GM12878 (cell line): Measurements from ENCODE around the gene YBX2.

Experiments used
- EP300 ChIP-seq, 2 experiments: fragments of 150-350 bp in 1 of 2; IDR thresholded peaks; 2 replicates each; pipeline ENCODE4 v1.6.1; 2011 to 2012; ENCODE audit warnings: low read depth in 2 of 2, low read length in 2 of 2, borderline replicate concordance in 1 of 2, improper control_type of control experiment in 1 of 2, inconsistent platforms in 1 of 2; ENCODE audit not compliant: control insufficient read depth in 1 of 2
- HCFC1 ChIP-seq: fragments of 150-350 bp; IDR thresholded peaks from 2 replicates; pipeline ENCODE4 v1.6.1; 2014; ENCODE audit warnings: low read length
- PML ChIP-seq: IDR thresholded peaks from 2 replicates; pipeline ENCODE4 v1.6.1; 2012; ENCODE audit warnings: low read length, inconsistent platforms
- POLR2A ChIP-seq: IDR thresholded peaks from 2 replicates; pipeline ENCODE4 v1.6.1; 2011; ENCODE audit warnings: low read depth, mild to moderate bottlenecking, low read length
- RAD21 ChIP-seq: IDR thresholded peaks from 2 replicates; pipeline ENCODE4 v1.6.1; 2011; ENCODE audit warnings: mild to moderate bottlenecking, low read depth, low read length, moderate library complexity; ENCODE audit not compliant: insufficient read depth
- RCOR1 ChIP-seq: conservative IDR thresholded peaks from 2 replicates; pipeline ENCODE4 v1.6.1; 2012; ENCODE audit warnings: low read depth, low read length, improper control_type of control experiment
- ZNF24 ChIP-seq: fragments of 450-650 bp; IDR thresholded peaks from 2 replicates; pipeline ENCODE4 v1.6.1; 2017; ENCODE audit warnings: antibody characterized with exemption, mild to moderate bottlenecking
- TF ChIP-seq, protein P1 (sequence below), 3 experiments: IDR thresholded peaks in 2 of 3; conservative IDR thresholded peaks in 1 of 3; 2 replicates each; pipeline ENCODE4 v1.5.1; 2011; ENCODE audit warnings: low read depth in 3 of 3, low read length in 3 of 3, mild to moderate bottlenecking in 3 of 3, control low read depth in 2 of 3, moderate library complexity in 2 of 3, inconsistent platforms in 1 of 3, mixed read lengths in 1 of 3; ENCODE audit not compliant: control insufficient read depth in 2 of 3, insufficient read depth in 1 of 3; ENCODE audit errors: extremely low read depth in 1 of 3

DNA sequence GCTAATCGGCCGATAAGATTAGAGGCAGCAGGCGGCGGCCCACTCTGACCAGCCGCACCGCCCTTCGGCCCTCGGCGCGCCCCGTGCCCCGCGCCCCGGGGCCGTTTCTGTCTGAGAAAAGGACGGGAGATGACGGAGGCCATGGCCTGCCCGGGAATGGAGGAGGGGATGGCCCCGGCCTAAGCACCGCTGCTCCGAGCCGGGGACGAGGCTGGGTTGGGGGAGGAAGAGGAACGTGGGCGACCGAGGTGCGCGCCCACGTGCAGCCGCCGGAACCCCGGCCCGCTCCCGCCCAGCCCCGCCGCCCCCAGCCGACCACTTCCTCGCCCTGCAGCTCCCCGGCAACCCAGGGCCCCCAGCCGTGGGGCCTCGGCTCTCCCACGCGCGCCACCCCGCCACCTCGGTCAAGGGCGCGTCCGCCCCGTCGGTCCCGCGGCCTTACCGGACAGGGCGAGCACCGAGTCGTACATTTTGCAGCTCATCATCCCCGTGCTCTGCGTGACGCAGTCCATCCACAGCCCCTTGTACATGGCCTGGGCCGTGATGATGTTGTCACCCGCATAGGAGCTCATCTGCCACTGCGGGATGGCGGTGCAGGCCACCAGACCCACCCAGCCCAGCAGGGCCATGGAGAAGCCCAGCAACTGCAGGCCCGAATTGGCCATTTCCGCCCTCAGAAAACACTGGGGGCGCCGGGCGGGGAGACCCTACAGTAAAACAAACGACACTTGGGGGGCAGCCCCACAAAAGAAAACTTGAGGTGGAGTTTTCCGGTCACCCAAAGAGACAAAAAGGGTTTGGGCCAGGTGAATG, 32.9 kb downstream of the YBX2 start:
- TF ChIP-seq, protein P1, sequence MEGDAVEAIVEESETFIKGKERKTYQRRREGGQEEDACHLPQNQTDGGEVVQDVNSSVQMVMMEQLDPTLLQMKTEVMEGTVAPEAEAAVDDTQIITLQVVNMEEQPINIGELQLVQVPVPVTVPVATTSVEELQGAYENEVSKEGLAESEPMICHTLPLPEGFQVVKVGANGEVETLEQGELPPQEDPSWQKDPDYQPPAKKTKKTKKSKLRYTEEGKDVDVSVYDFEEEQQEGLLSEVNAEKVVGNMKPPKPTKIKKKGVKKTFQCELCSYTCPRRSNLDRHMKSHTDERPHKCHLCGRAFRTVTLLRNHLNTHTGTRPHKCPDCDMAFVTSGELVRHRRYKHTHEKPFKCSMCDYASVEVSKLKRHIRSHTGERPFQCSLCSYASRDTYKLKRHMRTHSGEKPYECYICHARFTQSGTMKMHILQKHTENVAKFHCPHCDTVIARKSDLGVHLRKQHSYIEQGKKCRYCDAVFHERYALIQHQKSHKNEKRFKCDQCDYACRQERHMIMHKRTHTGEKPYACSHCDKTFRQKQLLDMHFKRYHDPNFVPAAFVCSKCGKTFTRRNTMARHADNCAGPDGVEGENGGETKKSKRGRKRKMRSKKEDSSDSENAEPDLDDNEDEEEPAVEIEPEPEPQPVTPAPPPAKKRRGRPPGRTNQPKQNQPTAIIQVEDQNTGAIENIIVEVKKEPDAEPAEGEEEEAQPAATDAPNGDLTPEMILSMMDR (IDR thresholded peaks at IDR 0.05 in 2 of 3, conservative IDR thresholded peaks at IDR 0.05 in 1 of 3; ENCODE audit: control insufficient read depth in 2 of 3, extremely low read depth in 1 of 3, insufficient read depth in 1 of 3, low read depth in 3 of 3, low read length in 3 of 3) = no peak
- TF ChIP-seq EP300 (IDR thresholded peaks at IDR 0.05; ENCODE audit: borderline replicate concordance in 1 of 2, control insufficient read depth in 1 of 2, low read depth in 2 of 2, low read length in 2 of 2) = no peak
- no peak for TF ChIP-seq PML
- TF ChIP-seq ZNF24 = no peak
- no peak for TF ChIP-seq RCOR1
- no peak for TF ChIP-seq HCFC1
- TF ChIP-seq RAD21 = no peak
- no peak for TF ChIP-seq POLR2A
